OCI-LY7 (cell line): ENCODE measurements around the gene DOCK4.

Experiments used
- CTCF ChIP-seq: fragments of 200-600 bp; sonication (generic); conservative IDR thresholded peaks from 2 replicates; pipeline ENCODE4 v1.5.1; 2014; ENCODE audit warnings: mild to moderate bottlenecking, antibody characterized with exemption, low read length, moderate library complexity, mixed read lengths
- EZH2phosphoT487 ChIP-seq: fragments of 200-600 bp; sonication (generic); IDR thresholded peaks from 2 replicates; pipeline ENCODE4 v1.6.1; 2018; ENCODE audit warnings: low read depth, borderline replicate concordance, mild to moderate bottlenecking, mixed run types, antibody characterized with exemption, low read length, moderate library complexity, mixed read lengths

GRCh38 chr7:112089551-112089950 lies 116.6 kb downstream of the DOCK4 start:
- TF ChIP-seq CTCF, result no peak
- TF ChIP-seq EZH2phosphoT487, result no peak
